Prostate gland (tissue), 2 donors: ENCODE measurements around the gene GPR108. TPM values are rescaled to one million over a fixed set of nuclear protein-coding genes. Genes with fewer than 3 reads are reported as not detected.
"Not testable (repeated sequence)": the region's sequence is repeated elsewhere in the genome, so short reads cannot be mapped to it uniquely, and the experiment has no call there.

ENCODE experiments used
- DNase-seq: peaks from one replicate; pipeline ENCODE4 v3.0.0-alpha.2; 2019; ENCODE audit warnings: low spot score
- H3K27ac ChIP-seq, 2 donors: fragments of 200-600 bp; sonication (generic); 2 replicates each; pipeline ENCODE4 v1.5.1; 2017 to 2019
- H3K27me3 ChIP-seq: fragments of 200-600 bp; sonication (generic); replicated peaks from 2 replicates; pipeline ENCODE4 v1.5.1; 2019; ENCODE audit not compliant: insufficient read depth
- H3K36me3 ChIP-seq, 2 donors: fragments of 200-600 bp; sonication (generic); 1 replicate in 1 of 2; 2 replicates in 1 of 2; pipeline versions ENCODE4 v1.5.1 to v1.8.1; 2017 to 2019
- H3K4me1 ChIP-seq: fragments of 200-600 bp; sonication (generic); replicated peaks from 2 replicates; pipeline ENCODE4 v1.5.1; 2019
- H3K4me3 ChIP-seq, 2 donors: fragments of 200-600 bp; sonication (generic); 2 replicates each; pipeline ENCODE4 v1.5.1; 2017 to 2019
- H3K9me3 ChIP-seq: fragments of 200-600 bp; sonication (generic); 2 replicates; pipeline ENCODE4 v1.5.1; 2017
- POLR2A ChIP-seq: fragments of 450-650 bp; IDR thresholded peaks from one replicate; pipeline ENCODE4 v1.6.1; 2016; ENCODE audit warnings: antibody characterized with exemption, mild to moderate bottlenecking
- POLR2AphosphoS5 ChIP-seq: sonication (generic); formaldehyde crosslinking; IDR thresholded peaks from one replicate; pipeline ENCODE4 v1.6.1; 2017; ENCODE audit warnings: antibody characterized with exemption
- WGBS: methylation state at CpG from one replicate; pipeline ENCODE4 v1.1.5; 2018; 5-methylcytosine and 5-hydroxymethylcytosine counted together
- intact Hi-C: fragments of 100-400 bp; cut with DNase I; formaldehyde crosslinking; loops from one replicate; pipeline ENCODE4 v1.14.2; 2022
- total RNA-seq, 2 donors: library from RNA; depleted of rRNA; stranded (reverse); fragments of >200 nt; gene quantifications; one replicate each; pipeline ENCODE4 v1.1.0, GENCODE V29; 2016
- TF ChIP-seq, protein P1 (sequence below), 4 experiments: fragments of 200-600 bp in 2 of 4; fragments of 450-650 bp in 2 of 4; sonication (generic) in 2 of 4; IDR thresholded peaks; 1 replicate in 3 of 4; 2 replicates in 1 of 4; pipeline ENCODE4 v1.5.1; 2016 to 2019; ENCODE audit warnings: antibody characterized with exemption in 4 of 4, mild to moderate bottlenecking in 2 of 4, moderate library complexity in 2 of 4

The GPR108 gene
- total RNA-seq, 2 donors from 2014 or later: 62.7 to 98.0 TPM

DNA sequence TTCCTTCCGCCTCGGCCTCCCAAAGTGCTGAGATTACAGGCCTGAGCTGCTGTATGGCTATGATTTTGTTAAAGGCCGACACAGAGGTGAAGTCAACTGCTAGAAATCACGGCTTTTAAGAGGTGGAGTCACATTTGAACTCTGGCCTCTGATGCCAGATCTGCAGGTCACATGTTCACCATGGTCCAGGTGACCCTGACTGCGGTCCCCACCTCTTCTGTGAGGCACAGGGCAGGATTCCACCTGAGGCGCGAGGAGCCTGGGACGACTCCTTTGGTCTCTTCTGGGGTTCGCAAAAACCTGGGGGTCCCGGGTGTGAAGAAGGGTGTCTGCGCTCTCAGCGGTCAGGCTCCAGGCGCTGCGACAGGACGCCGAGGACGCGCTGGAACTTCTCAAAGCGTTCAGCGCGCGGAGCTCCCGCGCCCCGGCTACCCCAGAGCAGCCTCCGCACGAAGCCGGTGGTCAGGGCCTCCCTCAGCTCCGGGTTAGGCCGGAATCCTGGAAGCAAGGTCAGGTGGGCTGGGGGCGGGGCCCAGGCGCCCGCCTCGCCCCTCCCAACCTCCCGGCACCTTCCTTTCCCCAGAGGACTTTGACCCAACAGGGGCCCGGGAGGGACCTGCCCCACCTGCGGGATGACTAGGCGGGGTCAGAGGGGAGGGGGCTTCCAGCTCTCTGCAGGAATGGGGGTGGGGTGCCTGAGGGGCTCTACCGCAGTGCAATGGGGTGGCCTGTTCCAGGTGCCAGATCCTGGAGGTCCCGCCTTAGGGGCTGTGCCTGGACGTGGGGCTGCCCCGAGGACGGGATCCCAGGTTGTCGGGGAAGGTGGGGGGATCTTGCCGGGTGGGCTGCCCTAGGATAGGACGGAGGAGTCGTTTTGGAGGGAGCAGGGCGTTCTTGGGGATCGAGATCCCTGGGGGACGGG, 15.1 kb upstream of the GPR108 start:
- 77% methylated on average over 50 of the region's 50 CpGs for WGBS
- Histone ChIP-seq H3K9me3 (no peaks in the 10 kb centered on the region), H3K27me3 (no peaks in the 10 kb centered on the region), H3K27ac (no peak overlapping the region), H3K4me3 (no peak overlapping the region), H3K36me3 (peaks cover 0 to 12% of the 10 kb centered on the region in 2 donors), H3K4me1 (no peaks in the 10 kb centered on the region)
- no peak for DNase-seq
- TF ChIP-seq, protein P1, sequence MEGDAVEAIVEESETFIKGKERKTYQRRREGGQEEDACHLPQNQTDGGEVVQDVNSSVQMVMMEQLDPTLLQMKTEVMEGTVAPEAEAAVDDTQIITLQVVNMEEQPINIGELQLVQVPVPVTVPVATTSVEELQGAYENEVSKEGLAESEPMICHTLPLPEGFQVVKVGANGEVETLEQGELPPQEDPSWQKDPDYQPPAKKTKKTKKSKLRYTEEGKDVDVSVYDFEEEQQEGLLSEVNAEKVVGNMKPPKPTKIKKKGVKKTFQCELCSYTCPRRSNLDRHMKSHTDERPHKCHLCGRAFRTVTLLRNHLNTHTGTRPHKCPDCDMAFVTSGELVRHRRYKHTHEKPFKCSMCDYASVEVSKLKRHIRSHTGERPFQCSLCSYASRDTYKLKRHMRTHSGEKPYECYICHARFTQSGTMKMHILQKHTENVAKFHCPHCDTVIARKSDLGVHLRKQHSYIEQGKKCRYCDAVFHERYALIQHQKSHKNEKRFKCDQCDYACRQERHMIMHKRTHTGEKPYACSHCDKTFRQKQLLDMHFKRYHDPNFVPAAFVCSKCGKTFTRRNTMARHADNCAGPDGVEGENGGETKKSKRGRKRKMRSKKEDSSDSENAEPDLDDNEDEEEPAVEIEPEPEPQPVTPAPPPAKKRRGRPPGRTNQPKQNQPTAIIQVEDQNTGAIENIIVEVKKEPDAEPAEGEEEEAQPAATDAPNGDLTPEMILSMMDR (IDR thresholded peaks at IDR 0.05): no peak
- TF ChIP-seq POLR2A (no peak), POLR2AphosphoS5 (no peak)
- intact Hi-C loops: loop anchor here (10.0 kb wide), 1 partner anchor 118 kb away; no protein-coding TSS in a partner anchor

DNA sequence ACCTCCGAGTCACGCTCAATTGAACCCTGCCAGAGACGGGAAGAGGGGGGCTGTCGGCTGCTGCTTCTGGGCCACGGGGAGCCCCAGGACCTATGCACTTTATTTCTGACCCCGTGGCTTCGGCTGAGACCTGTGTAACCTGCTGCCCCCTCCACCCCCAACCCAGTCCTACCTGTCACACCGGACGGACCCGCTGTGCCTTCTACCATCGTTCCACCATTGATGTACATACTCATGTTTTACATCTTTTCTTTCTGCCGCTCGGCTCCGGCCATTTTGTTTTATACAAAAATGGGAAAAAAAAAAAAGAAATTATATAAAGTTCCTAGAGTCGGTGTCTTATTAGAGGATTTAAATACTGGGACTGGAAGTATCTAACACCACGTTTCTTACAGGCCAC, 13.8 kb upstream of the GPR108 start:
- H3K36me3 ChIP-seq: peaks cover 0 to 24% of the 10 kb centered on the region in 2 donors

DNA sequence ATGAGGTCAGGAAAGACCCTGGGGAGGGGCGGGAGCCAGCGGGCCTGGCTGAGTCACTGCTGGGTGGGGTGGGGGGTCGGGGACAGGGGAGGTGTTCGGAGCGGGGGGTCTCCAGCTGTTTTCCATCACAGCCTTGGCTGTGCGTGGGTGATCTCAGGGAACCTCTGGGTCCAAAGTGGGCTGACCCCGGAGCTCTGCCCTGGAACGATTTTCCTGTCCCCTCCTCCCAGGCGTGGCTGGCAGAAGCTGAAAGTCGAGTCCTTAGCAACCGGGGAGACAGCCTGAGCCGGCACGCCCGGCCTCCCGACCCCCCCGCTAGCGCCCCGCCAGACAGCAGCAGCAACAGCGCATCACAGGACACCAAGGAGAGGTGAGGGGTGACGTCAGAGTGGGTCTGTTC, 12.7 kb upstream of the GPR108 start:
- whole genome bisulfite sequencing: 57% methylated on average over 19 of the region's 20 CpGs
- Histone ChIP-seq H3K4me1 (no peaks in the 10 kb centered on the region), H3K27ac (no peak overlapping the region), H3K9me3 (no peaks in the 10 kb centered on the region), H3K27me3 (no peaks in the 10 kb centered on the region), H3K36me3 (peaks cover 0 to 24% of the 10 kb centered on the region in 2 donors), H3K4me3 (no peak overlapping the region)
- TF ChIP-seq POLR2A (no peak), POLR2AphosphoS5 (no peak)
- TF ChIP-seq, protein P1 (IDR thresholded peaks at IDR 0.05): no peak
- intact Hi-C loops: loop anchor here (10.0 kb wide), 1 partner anchor 115 kb away; no protein-coding TSS in a partner anchor
- no peak for DNase-seq

More for the DNA sequence above, 13.8 kb upstream of the GPR108 start:
- Histone ChIP-seq H3K4me3 (no peak overlapping the region), H3K27ac (no peak overlapping the region), H3K4me1 (no peaks in the 10 kb centered on the region), H3K27me3 (no peaks in the 10 kb centered on the region), H3K9me3 (no peaks in the 10 kb centered on the region)
- 80% methylated on average over 16 of the region's 16 CpGs for WGBS
- no peak for DNase-seq
- TF ChIP-seq, protein P1 (IDR thresholded peaks at IDR 0.05): no peak
- no peak for TF ChIP-seq POLR2AphosphoS5
- TF ChIP-seq POLR2A: no peak
- intact Hi-C loops: loop anchor here (10.0 kb wide), 1 partner anchor 116 kb away; no protein-coding TSS in a partner anchor

DNA sequence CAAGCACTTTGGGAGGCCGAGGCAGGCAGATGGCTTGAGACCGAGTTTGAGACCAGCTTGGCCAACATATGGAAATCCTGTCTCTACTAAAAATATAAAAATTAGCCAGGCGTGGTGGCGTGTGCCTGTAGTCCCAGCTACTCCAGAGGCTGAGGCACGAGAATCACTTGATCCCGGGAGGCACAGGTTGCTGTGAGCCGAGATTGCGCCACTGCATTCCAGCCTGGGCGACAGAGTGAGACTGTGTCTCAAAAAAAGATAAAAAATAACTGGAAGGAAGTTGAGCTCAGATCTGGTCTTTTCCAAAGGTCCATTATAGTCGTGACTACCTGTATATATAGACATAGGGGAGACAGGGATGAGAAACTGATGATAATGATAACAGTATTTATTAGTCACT, 11.2 kb upstream of the GPR108 start:
- intact Hi-C loops, H3K27me3 ChIP-seq, H3K9me3 ChIP-seq, DNase-seq, H3K4me3 ChIP-seq, H3K27ac ChIP-seq: not testable (repeated sequence)
- WGBS: 92% methylated on average over 10 of the region's 10 CpGs
- H3K36me3 ChIP-seq: peaks cover 0 to 24% of the 10 kb centered on the region in 2 donors
- peaks cover 12% of the 10 kb centered on the region for H3K4me1 ChIP-seq

DNA sequence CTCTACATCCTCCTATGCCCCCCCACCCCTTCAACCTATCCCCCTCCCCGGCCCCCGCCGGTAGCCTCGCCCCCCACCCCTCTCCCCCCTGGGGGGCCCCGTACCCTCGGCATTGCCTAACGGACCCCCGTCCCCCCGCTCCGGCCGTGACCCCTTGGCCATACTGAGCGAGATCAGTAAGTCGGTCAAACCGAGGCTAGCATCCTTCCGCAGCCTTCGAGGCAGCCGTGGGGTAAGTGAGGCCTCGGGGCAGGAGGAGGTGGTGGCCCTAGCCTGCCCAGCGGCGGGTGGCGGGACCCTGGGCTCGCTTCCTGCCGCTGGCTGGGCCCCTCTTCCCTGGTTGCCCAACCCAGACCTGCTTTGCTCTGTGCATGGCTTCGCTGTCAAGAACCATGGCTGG, 8.6 kb upstream of the GPR108 start:
- intact Hi-C loops: no loop called here
- Histone ChIP-seq H3K9me3 (no peaks in the 10 kb centered on the region), H3K4me1 (peaks cover 13% of the 10 kb centered on the region), H3K27me3 (no peaks in the 10 kb centered on the region), H3K36me3 (peaks cover 0 to 24% of the 10 kb centered on the region in 2 donors), H3K4me3 (no peak overlapping the region), H3K27ac (no peak overlapping the region)
- WGBS: 95% methylated on average over 13 of the region's 24 CpGs
- DNase-seq: no peak
- TF ChIP-seq, protein P1 (IDR thresholded peaks at IDR 0.05): no peak
- no peak for TF ChIP-seq POLR2AphosphoS5
- TF ChIP-seq POLR2A: no peak
